ENCODE results near the gene CHRNA9.
"Not testable (repeated sequence)": the region's sequence is repeated elsewhere in the genome, so short reads cannot be mapped to it uniquely, and the experiment has no call there.

The CHRNA9 gene, protein sequence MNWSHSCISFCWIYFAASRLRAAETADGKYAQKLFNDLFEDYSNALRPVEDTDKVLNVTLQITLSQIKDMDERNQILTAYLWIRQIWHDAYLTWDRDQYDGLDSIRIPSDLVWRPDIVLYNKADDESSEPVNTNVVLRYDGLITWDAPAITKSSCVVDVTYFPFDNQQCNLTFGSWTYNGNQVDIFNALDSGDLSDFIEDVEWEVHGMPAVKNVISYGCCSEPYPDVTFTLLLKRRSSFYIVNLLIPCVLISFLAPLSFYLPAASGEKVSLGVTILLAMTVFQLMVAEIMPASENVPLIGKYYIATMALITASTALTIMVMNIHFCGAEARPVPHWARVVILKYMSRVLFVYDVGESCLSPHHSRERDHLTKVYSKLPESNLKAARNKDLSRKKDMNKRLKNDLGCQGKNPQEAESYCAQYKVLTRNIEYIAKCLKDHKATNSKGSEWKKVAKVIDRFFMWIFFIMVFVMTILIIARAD

DNA sequence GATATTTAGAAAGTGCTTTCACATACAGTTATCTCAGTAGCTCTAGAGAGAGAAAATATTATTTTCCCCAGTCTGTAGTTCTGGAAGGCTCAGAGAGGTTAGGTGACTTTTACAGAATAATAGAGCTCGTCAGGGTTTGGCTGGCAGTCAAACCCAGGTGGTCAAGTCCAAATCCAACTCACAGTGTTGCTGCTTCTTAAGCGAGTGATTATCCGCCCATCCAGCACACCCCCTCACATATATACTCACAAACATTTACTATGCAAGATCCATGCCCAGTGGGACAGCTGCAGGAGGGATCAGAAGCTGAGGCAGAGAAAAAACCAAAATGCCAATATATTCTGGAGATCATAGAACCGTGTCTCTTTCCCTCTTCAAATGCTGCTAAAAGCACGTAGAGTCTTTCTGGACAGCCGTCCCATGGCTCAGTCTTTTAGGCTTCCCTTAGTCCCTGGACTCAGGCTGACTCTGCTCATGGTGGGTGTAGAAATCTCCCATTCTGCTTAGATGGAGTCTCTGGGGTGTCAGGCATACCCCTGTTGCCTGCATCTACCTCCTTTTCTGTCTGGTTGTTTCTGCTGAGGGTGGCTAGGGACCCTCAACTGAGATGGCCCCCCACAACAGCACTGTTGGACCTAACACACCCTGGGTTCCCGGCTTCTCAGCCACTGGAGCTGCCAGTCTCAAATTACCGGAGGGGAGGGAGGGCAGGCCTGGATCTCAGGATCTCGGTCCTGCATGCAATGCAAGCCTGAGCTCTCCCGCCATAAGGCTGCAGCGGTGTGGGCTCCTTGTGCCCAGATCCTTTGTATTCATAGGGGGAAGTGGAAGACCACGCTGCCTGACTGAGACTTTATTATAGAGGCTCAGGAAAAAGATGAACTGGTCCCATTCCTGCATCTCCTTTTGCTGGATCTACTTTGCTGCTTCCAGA lies at the start of gene CHRNA9:
CHRNA9 (plus strand) TSS at position 743 of the 934 bp plus-strand sequence; CDS start at position 878, 135 bp downstream.
- Histone ChIP-seq H3K9ac (ENCODE audit: low read depth, low read length) (peak within 1 kb of the TSS; percentile 39; the same call in 1 of the 2 replicates), H3K9me3 (ENCODE audit: insufficient read depth, low read depth, low read length) (no peaks in the 10 kb centered on the region), H3K27me3 (ENCODE audit: insufficient read depth, low read length) (0 out of 2 replicates have a peak, but pooled peaks cover 4% of the 10 kb centered on the region), H3K27ac (ENCODE audit: low read length) (no peak within 1 kb of the TSS), H3K36me3 (ENCODE audit: insufficient read depth, low read depth, low read length) (no peaks in the 10 kb centered on the region), H3K4me3 (ENCODE audit: low read length) (peak within 1 kb of the TSS; percentile 12; the same call in 1 of the 2 replicates), H3K4me1 (ENCODE audit: insufficient read depth, low read length) (peaks cover 21% of the 10 kb centered on the region)

DNA sequence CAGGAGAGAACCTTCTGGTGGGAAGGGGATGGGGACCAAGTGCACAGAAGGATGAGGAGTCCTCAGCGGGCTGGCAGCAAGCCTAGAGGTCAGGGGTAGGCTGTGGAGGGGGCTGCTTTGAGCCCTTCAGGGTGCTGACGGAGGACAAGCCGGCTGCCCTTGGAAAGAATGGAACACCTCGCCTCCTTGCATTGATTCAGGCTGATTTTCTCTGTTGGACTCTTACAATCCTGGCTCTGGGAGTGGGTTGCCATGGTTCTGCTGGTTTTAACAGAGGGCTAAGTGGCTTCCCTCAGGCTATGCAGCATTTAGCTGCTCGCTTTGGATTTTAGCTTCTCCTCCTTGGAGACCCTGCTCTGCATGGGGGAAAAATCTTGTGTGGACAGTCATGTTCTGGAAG lies 49.4 kb upstream of the CHRNA9 start:
- Histone ChIP-seq H3K4me1 (ENCODE audit: insufficient read depth, low read length) (no peaks in the 10 kb centered on the region), H3K36me3 (ENCODE audit: insufficient read depth, low read depth, low read length) (no peaks in the 10 kb centered on the region), H3K9ac (ENCODE audit: low read depth, low read length) (no peak overlapping the region), H3K9me3 (ENCODE audit: insufficient read depth, low read depth, low read length) (no peaks in the 10 kb centered on the region), H3K4me3 (ENCODE audit: low read length) (no peak overlapping the region), H3K27ac (ENCODE audit: low read length) (no peak overlapping the region), H3K27me3 (ENCODE audit: insufficient read depth, low read length) (no peaks in the 10 kb centered on the region)

DNA sequence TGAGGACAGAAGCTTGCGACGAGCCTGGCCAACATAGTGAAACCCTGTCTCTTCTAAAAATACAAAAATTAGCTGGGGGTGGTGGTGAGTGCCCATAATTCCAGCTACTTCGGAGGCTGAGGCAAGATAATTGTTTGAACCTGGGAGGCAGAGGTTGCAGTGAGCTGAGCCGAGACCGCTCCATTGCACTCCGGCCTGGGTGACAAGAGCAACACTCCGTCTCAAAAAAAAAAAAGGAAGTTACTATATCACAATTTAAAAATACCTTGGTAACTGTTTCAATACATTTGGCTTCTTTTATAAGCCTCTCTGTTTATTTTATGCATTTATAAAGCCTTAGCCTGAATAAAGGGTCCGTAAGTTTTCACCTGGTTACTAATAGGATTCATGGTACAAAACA lies 46.6 kb upstream of the CHRNA9 start:
- Histone ChIP-seq H3K4me1 (ENCODE audit: insufficient read depth, low read length) (no peaks in the 10 kb centered on the region), H3K9me3 (ENCODE audit: insufficient read depth, low read depth, low read length) (no peaks in the 10 kb centered on the region), H3K36me3 (ENCODE audit: insufficient read depth, low read depth, low read length) (no peaks in the 10 kb centered on the region), H3K27me3 (ENCODE audit: insufficient read depth, low read length) (no peaks in the 10 kb centered on the region), H3K27ac (ENCODE audit: low read length) (no peak overlapping the region), H3K4me3 (ENCODE audit: low read length) (no peak overlapping the region), H3K9ac (ENCODE audit: low read depth, low read length) (no peak overlapping the region)

DNA sequence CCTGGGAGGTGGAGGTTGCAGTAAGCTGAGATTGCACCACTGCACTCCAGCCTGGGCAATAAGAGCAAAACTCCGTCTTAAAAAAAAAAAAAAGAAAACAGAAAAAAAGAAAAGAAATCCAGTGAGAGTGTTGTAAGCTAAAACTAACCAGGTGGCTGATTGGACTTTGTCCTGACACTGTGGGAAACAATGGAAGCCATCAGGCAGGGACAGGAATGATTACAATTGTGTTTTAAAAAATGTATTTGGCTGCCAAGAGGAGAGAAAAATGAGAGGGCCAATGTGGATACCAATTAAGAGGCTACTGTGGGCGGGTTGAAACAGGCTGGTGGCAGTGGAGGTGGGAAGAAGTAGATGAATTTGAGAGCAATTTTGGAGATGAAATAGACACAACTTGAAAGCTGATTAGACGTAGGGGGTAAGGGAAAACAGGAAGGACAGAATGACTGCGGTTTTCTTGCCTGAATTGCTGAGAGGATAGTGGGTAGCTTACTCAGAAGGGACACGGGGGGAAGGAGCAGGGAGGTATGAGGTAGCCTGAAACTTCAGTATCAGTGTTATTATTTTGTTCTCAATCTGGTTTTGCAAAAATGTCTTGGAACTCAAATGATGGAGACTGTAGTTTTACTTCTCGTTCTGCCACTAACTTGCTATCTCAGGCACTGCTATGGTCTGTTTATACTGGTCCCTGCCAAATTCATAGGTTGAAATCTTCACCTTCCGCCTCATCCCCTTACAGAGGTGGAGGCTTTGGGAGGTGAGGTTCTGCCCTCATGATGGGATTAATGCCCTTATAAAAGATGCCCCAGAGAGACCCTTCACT lies 45.6 kb upstream of the CHRNA9 start:
- Histone ChIP-seq H3K4me1 (ENCODE audit: insufficient read depth, low read length) (no peaks in the 10 kb centered on the region), H3K4me3 (ENCODE audit: low read length) (no peak overlapping the region), H3K9me3 (ENCODE audit: insufficient read depth, low read depth, low read length) (peaks cover 3% of the 10 kb centered on the region), H3K27me3 (ENCODE audit: insufficient read depth, low read length) (no peaks in the 10 kb centered on the region), H3K9ac (ENCODE audit: low read depth, low read length) (no peak overlapping the region), H3K36me3 (ENCODE audit: insufficient read depth, low read depth, low read length) (no peaks in the 10 kb centered on the region), H3K27ac (ENCODE audit: low read length) (no peak overlapping the region)

DNA sequence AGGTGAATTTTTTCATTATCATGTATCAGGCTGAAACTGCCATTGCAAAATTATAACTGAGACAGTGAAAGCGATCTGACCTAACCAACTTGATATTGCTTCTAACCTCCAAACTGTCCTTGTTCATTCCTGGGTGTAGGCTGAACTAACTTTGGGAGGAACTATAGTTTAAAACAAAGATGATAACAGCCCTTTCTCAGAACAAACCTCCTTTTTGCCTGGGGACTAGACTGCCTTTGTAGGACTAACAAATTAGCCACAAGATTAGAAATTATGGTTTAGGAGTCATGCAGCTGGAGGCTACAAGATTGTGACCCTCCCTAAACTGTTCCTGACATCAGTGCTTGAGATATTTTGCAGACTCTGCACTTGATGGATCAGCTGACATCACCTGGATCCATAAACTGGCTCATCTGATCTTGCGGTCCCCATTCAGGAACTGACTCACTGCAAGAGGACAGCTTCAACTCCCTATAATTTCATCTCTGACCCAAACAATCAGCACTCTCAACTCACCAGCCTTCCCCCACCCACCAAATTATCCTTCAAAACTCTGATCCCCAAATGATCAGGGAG lies 44.4 kb upstream of the CHRNA9 start:
- not testable (repeated sequence) for H3K36me3 ChIP-seq (ENCODE audit: insufficient read depth, low read depth, low read length); H3K27ac ChIP-seq (ENCODE audit: low read length); H3K4me1 ChIP-seq (ENCODE audit: insufficient read depth, low read length); H3K4me3 ChIP-seq (ENCODE audit: low read length); H3K27me3 ChIP-seq (ENCODE audit: insufficient read depth, low read length); H3K9ac ChIP-seq (ENCODE audit: low read depth, low read length)
- peaks cover 13% of the 10 kb centered on the region for H3K9me3 ChIP-seq (ENCODE audit: insufficient read depth, low read depth, low read length)

DNA sequence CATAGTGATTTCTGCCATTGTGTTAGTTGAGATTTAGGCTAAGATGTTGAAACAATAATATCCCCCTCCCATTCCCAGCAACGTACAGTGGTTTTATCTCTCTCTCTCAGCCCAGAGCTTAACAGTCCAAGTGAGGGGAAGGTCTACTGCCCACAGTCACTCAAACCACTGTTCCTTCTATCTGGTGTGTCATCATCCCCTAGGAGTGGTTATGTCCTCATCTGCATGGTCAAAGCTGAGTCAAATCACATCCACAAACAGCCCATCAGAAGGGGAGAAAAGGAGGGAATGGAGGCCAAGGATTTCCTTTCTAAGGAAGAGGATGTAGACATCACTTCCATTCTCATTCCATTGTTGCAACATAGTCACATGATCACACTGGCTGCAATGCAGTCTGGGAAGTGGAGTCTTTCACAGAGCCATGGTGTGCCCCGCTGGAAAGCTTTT lies 42.8 kb upstream of the CHRNA9 start:
- Histone ChIP-seq H3K9me3 (ENCODE audit: insufficient read depth, low read depth, low read length) (peaks cover 13% of the 10 kb centered on the region), H3K4me3 (ENCODE audit: low read length) (no peak overlapping the region), H3K27me3 (ENCODE audit: insufficient read depth, low read length) (no peaks in the 10 kb centered on the region), H3K4me1 (ENCODE audit: insufficient read depth, low read length) (no peaks in the 10 kb centered on the region), H3K9ac (ENCODE audit: low read depth, low read length) (no peak overlapping the region), H3K36me3 (ENCODE audit: insufficient read depth, low read depth, low read length) (no peaks in the 10 kb centered on the region), H3K27ac (ENCODE audit: low read length) (no peak overlapping the region)

DNA sequence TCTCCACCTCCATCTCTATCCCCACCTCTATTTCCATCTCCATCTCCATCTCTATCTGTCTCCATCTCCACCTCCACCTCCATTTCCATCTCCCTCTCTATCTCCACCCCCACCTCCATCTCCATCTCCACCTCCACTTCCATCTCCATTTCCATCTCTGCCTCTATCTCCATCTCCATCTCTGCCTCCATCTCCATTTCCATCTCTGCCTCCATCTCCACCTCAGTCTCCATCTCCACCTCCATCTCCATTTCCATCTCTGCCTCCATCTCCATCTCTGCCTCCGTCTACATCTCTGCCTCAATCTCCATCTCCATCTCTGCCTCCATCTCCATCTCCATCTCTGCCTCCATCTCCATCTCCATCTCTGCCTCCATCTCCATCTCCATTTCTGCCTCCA lies 40.8 kb upstream of the CHRNA9 start:
- H3K4me1 ChIP-seq (ENCODE audit: insufficient read depth, low read length), result no peaks in the 10 kb centered on the region
- H3K4me3 ChIP-seq (ENCODE audit: low read length), result no peak overlapping the region
- no peak overlapping the region for H3K9ac ChIP-seq (ENCODE audit: low read depth, low read length)
- no peaks in the 10 kb centered on the region for H3K27me3 ChIP-seq (ENCODE audit: insufficient read depth, low read length)
- H3K36me3 ChIP-seq (ENCODE audit: insufficient read depth, low read depth, low read length), result no peaks in the 10 kb centered on the region
- no peak overlapping the region for H3K27ac ChIP-seq (ENCODE audit: low read length)
- peaks cover 13% of the 10 kb centered on the region for H3K9me3 ChIP-seq (ENCODE audit: insufficient read depth, low read depth, low read length)

DNA sequence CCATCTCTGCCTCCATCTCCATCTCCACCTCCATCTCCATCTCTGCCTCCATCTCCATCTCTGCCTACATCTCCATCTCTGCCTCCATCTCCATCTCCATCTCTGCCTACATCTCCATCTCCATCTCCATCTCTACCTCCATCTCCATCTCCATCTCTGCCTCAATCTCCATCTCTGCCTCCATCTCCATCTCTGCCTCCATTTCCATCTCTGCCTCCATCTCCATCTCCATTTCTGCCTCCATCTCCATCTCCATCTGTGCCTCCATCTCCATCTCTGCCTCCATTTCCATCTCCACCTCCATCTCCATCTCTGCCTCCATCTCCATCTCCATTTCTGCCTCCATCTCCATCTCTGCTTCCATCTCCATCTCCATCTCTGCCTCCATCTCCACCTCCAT lies 40.1 kb upstream of the CHRNA9 start:
- H3K27ac ChIP-seq (ENCODE audit: low read length); H3K36me3 ChIP-seq (ENCODE audit: insufficient read depth, low read depth, low read length); H3K4me1 ChIP-seq (ENCODE audit: insufficient read depth, low read length); H3K27me3 ChIP-seq (ENCODE audit: insufficient read depth, low read length); H3K4me3 ChIP-seq (ENCODE audit: low read length); H3K9ac ChIP-seq (ENCODE audit: low read depth, low read length): not testable (repeated sequence)
- H3K9me3 ChIP-seq (ENCODE audit: insufficient read depth, low read depth, low read length), result peaks cover 13% of the 10 kb centered on the region

DNA sequence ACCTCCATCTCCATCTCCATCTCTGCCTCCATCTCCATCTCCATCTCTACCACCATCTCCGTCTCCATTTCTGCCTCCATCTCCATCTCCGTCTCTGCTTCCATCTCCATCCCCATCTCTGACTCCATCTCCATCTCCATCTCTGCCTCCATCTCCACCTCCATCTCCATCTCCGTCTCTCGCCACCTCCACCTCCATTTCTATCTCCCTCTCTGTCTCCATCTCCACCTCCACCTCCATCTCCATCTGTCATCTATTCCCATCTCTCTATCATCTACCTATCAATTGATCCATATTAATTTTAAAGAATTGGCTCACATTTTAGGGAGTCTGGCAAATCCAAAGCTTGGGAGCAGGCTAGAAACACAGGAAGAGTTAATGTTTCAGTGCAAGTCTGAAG lies 39.6 kb upstream of the CHRNA9 start:
- no peaks in the 10 kb centered on the region for H3K4me1 ChIP-seq (ENCODE audit: insufficient read depth, low read length)
- H3K27me3 ChIP-seq (ENCODE audit: insufficient read depth, low read length), result no peaks in the 10 kb centered on the region
- H3K4me3 ChIP-seq (ENCODE audit: low read length), result no peak overlapping the region
- H3K9me3 ChIP-seq (ENCODE audit: insufficient read depth, low read depth, low read length), result peaks cover 13% of the 10 kb centered on the region
- H3K9ac ChIP-seq (ENCODE audit: low read depth, low read length), result no peak overlapping the region
- H3K36me3 ChIP-seq (ENCODE audit: insufficient read depth, low read depth, low read length), result no peaks in the 10 kb centered on the region
- H3K27ac ChIP-seq (ENCODE audit: low read length), result no peak overlapping the region

DNA sequence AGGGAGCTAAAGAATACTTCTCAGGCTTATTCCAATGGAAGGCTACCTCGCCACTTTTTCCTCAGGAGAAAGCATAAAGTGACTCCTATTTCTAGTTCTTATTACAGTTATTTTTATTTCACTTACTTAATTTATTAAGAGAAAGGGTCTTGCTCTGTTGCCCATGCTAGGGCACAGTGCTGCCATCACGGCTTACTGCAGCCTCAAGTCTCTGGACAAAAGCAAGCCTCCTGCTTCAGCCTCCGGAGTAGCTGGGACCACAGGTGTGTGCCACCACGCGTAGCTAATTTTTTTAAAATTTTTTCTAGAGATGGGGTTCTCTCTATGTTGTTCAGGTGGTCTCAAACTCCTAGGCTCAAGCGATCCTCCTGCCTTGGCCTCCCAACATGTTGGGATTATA lies 36.0 kb upstream of the CHRNA9 start:
- Histone ChIP-seq H3K27me3 (ENCODE audit: insufficient read depth, low read length) (no peaks in the 10 kb centered on the region), H3K36me3 (ENCODE audit: insufficient read depth, low read depth, low read length) (no peaks in the 10 kb centered on the region), H3K9me3 (ENCODE audit: insufficient read depth, low read depth, low read length) (peaks cover 13% of the 10 kb centered on the region), H3K27ac (ENCODE audit: low read length) (no peak overlapping the region), H3K4me3 (ENCODE audit: low read length) (no peak overlapping the region), H3K9ac (ENCODE audit: low read depth, low read length) (no peak overlapping the region), H3K4me1 (ENCODE audit: insufficient read depth, low read length) (no peaks in the 10 kb centered on the region)

DNA sequence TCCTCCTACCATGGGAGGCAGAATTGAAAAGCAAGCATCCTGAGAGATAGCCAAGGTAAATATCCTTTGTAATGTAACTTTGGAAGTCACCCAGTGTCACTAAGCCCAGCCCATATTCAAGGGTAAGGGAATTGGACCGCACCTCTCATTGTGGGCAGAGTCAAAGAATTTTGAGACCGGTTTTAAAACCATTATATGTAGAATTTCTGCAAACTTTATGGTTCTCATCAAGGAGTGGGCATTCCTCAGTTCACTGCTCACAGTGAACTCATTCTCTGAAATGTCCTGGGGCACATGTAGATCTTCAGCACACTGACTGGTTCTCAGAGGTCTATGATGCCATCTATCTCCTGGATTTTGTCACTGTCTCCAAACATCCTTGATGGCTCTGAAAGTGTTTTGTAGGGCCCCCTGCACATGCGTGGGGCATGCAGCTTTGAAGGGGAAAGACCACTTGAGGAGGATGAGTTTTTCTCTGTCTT lies 35.3 kb upstream of the CHRNA9 start:
- H3K27me3 ChIP-seq (ENCODE audit: insufficient read depth, low read length), result no peaks in the 10 kb centered on the region
- no peaks in the 10 kb centered on the region for H3K4me1 ChIP-seq (ENCODE audit: insufficient read depth, low read length)
- no peak overlapping the region for H3K27ac ChIP-seq (ENCODE audit: low read length)
- no peak overlapping the region for H3K4me3 ChIP-seq (ENCODE audit: low read length)
- no peaks in the 10 kb centered on the region for H3K36me3 ChIP-seq (ENCODE audit: insufficient read depth, low read depth, low read length)
- peaks cover 13% of the 10 kb centered on the region for H3K9me3 ChIP-seq (ENCODE audit: insufficient read depth, low read depth, low read length)
- H3K9ac ChIP-seq (ENCODE audit: low read depth, low read length), result no peak overlapping the region
